ENCODE data around the gene IFT122. TPM values are rescaled to one million over a fixed set of nuclear protein-coding genes. Genes with fewer than 3 reads are reported as not detected.

Gene IFT122
- total RNA-seq, 1 donor from 2014 or later, result 26.5 TPM

DNA sequence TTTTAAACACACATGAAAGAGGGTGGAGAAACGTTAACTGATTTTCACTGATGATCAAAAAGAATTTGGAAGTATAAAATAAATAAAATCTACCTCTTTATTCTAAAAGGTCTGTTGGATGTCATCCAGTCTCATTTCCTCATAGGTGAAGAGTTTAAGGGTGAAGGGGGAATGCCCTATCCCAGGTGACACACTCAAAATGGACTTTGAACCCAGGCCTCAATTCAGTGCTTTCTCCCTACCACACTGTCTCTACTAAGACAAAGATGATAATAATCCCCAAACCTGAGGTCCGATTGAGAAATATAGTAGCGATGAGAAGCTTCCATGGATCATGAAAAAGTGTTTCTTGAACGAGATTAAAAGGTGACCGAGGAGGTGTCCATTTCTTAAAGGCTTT is 6.5 kb upstream of the IFT122 start:
- no peak for DNase-seq
- ATAC-seq, result no peak
- H3K9me3 ChIP-seq, result no peaks in the 10 kb centered on the region
- H3K27me3 ChIP-seq, result no peaks in the 10 kb centered on the region
- H3K4me3 ChIP-seq, result no peak overlapping the region
- H3K36me3 ChIP-seq, result peaks cover 78% of the 10 kb centered on the region
- TF ChIP-seq, protein P1, sequence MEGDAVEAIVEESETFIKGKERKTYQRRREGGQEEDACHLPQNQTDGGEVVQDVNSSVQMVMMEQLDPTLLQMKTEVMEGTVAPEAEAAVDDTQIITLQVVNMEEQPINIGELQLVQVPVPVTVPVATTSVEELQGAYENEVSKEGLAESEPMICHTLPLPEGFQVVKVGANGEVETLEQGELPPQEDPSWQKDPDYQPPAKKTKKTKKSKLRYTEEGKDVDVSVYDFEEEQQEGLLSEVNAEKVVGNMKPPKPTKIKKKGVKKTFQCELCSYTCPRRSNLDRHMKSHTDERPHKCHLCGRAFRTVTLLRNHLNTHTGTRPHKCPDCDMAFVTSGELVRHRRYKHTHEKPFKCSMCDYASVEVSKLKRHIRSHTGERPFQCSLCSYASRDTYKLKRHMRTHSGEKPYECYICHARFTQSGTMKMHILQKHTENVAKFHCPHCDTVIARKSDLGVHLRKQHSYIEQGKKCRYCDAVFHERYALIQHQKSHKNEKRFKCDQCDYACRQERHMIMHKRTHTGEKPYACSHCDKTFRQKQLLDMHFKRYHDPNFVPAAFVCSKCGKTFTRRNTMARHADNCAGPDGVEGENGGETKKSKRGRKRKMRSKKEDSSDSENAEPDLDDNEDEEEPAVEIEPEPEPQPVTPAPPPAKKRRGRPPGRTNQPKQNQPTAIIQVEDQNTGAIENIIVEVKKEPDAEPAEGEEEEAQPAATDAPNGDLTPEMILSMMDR (IDR thresholded peaks at IDR 0.05), result no peak
- peaks cover 35% of the 10 kb centered on the region for H3K4me1 ChIP-seq
- H3K27ac ChIP-seq, result no peak overlapping the region
- intact Hi-C loops (cut with DNase I), result no loop called here

DNA sequence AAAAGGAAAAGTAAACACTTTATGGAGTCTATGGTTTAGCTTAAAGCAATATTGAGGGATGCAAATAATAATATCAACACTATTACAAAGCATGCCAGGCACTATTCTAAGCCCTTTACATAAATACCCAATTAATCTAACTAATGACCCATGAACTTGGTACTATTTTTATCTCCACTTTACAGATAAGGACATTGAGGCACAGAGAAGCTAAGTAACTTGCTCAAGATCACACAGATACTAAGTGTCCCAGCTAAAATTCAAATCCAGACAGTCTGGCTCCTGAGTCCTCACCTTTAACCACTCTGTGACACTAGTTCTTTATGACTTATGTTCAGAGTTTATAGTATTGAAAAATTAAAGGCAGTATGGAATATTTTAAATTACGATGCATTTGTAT is 5.9 kb upstream of the IFT122 start:
- DNase-seq (no peak), ATAC-seq (no peak)
- TF ChIP-seq, protein P1 (IDR thresholded peaks at IDR 0.05), result no peak
- H3K4me3 ChIP-seq, result no peak overlapping the region
- H3K36me3 ChIP-seq, result peaks cover 78% of the 10 kb centered on the region
- no peak overlapping the region for H3K27ac ChIP-seq
- no peaks in the 10 kb centered on the region for H3K27me3 ChIP-seq
- H3K9me3 ChIP-seq, result no peaks in the 10 kb centered on the region
- peaks cover 31% of the 10 kb centered on the region for H3K4me1 ChIP-seq
- intact Hi-C loops (cut with DNase I), result no loop called here

DNA sequence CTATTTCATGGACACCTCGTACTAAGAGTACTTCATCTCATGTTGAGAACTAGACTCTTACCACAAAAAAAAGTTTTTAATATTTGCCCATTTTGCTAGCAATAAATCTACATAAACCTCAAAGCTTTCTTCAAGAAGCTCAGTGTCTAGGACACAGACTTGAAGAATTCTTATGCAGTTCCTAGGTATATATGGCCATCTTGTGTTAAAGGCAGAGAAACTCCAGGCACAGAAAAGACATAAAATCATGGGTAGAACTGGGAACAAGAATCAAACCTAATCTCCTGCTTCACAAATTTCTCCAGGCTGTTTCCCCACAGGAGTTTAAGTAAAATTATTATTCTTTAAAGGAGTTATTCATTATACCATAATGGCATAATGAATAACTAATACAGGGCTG is 4.7 kb upstream of the IFT122 start:
- H3K36me3 ChIP-seq, result peaks cover 73% of the 10 kb centered on the region
- H3K4me1 ChIP-seq, result peaks cover 30% of the 10 kb centered on the region
- H3K27ac ChIP-seq, result no peak overlapping the region
- ATAC-seq, result no peak
- TF ChIP-seq, protein P1 (IDR thresholded peaks at IDR 0.05), result no peak
- no peaks in the 10 kb centered on the region for H3K9me3 ChIP-seq
- H3K27me3 ChIP-seq, result no peaks in the 10 kb centered on the region
- no peak overlapping the region for H3K4me3 ChIP-seq
- intact Hi-C loops (cut with DNase I), result no loop called here
- no peak for DNase-seq

DNA sequence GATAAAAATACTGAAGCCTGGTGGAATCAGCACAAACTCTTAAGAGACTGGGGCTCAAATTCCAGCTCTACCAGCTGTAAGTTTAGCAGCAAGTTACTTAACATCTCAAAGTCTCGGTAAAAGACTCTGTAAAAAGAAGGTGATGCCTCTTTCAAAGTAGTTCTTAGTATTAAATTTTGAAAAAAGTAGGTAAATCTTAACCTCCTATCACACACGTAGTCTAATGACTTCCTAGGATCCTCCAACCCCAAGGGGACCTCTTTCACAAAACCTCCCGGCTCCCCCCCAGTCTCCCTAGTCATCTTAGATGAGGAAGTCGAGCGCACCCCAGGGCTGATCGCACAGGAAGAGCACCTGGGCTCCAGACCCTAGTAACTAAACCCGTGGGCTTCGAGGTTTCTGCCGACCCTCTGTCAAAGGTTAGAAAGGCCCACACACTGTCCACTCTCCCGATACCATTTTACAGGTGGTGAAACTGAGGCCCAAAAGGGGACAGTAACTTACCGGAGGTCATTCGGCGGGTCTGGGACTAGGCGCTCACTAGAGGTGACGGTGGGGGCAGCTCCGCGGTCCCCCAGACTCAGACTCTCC is 703 bp upstream of the IFT122 start:
- intact Hi-C loops (cut with DNase I), result no loop called here
- H3K9me3 ChIP-seq, result no peaks in the 10 kb centered on the region
- H3K4me3 ChIP-seq, result peak overlapping the region; percentile 89
- TF ChIP-seq, protein P1 (IDR thresholded peaks at IDR 0.05), result no peak
- H3K27ac ChIP-seq, result peak overlapping the region; percentile 94
- peak; percentile 76 for DNase-seq
- H3K4me1 ChIP-seq, result peaks cover 52% of the 10 kb centered on the region
- H3K27me3 ChIP-seq, result no peaks in the 10 kb centered on the region
- ATAC-seq, result peak; percentile 5
- peaks cover 33% of the 10 kb centered on the region for H3K36me3 ChIP-seq

DNA sequence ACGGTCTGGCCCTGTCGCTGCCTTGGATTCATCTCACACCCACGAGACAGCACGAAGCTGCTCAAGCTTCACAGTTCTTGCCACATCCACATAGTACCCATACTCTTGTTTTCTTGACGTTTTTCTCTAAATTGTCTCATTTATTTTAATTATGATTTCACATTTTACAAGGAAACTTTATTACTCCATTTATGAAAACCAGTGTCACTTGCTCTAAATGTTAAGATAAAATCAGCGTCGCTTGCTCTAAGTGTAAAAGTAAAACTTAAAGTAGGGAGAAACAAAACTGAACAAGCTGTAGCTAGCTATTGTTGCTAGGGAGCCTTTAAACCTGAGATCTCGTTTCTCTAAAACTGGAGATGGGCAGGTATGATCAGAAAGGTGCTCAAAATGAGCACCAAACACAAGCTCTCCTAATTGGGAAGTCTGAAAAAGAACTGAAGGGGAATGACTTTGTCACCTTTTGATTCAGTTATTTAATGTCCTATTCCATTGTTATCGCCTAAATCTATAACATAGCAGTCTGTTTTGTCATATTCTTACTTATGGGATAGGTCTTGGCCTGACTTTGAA is 680 bp downstream of the IFT122 start:
- DNase-seq (no peak), ATAC-seq (no peak)
- Histone ChIP-seq H3K36me3 (peaks cover 22% of the 10 kb centered on the region), H3K4me3 (peak overlapping the region; percentile 89), H3K27ac (peak overlapping the region; percentile 94), H3K4me1 (peaks cover 39% of the 10 kb centered on the region), H3K27me3 (no peaks in the 10 kb centered on the region), H3K9me3 (no peaks in the 10 kb centered on the region)
- TF ChIP-seq, protein P1 (IDR thresholded peaks at IDR 0.05), result no peak
- intact Hi-C loops (cut with DNase I), result no loop called here

Data from upper lobe of right lung (tissue), 1 donor.